ENCODE measurements around the gene ENAH. TPM values are rescaled to one million over a fixed set of nuclear protein-coding genes. Genes with fewer than 3 reads are reported as not detected.
"Not testable (repeated sequence)": the region's sequence is repeated elsewhere in the genome, so short reads cannot be mapped to it uniquely, and the experiment has no call there.

Gene ENAH
- polyA plus RNA-seq, 1 experiment = 121 TPM

- H3K27ac ChIP-seq (ENCODE audit: low read depth, low read length) = peak overlapping the region; percentile 87
- ChIA-PET CTCF (interaction anchor here (0.8 to 1.0 kb wide), 3 partner anchors 114 to 120 kb away, joined by 3 to 7 read pairs (median 4); partner anchors contain the start of gene SRP9), POLR2A (interaction anchor here (1.1 to 1.4 kb wide), 3 partner anchors 42 to 89 kb away, joined by 3 to 5 read pairs (median 3); no protein-coding TSS in a partner anchor)
- DNase-seq (ENCODE audit: low read depth, low spot score) = peak; percentile 78
- H3K4me3 ChIP-seq (ENCODE audit: low read depth, low read length) = no peak overlapping the region
- H3K9me3 ChIP-seq (ENCODE audit: control insufficient read depth, insufficient read depth, low read length) = no peaks in the 10 kb centered on the region; the same call in 1 of the 2 replicates
- no peaks in the 10 kb centered on the region for H3K27me3 ChIP-seq (ENCODE audit: control insufficient read depth, insufficient read depth, low read length)
- TF ChIP-seq CTCF (IDR thresholded peaks at IDR 0.05; ENCODE audit: low read depth, low read length) = no peak
These were observed 4.6 kb upstream of the ENAH start for GRCh38 chr1:225657462-225657989.

- POLR2A ChIA-PET = interaction anchor here (0.5 to 2.9 kb wide), 5 partner anchors 14 to 116 kb away, joined by 3 to 26 read pairs (median 8); no protein-coding TSS in a partner anchor
These were observed 3.3 kb upstream of the ENAH start for GRCh38 chr1:225656259-225656655.

GRCh38 chr1:225655509-225656258 is 2.8 kb upstream of the ENAH start:
- POLR2A ChIA-PET = interaction anchor here (0.6 to 2.9 kb wide), 12 partner anchors 10 to 912 kb away, joined by 3 to 26 read pairs (median 6); partner anchors contain the start of gene SRP9
- TF ChIP-seq CTCF (IDR thresholded peaks at IDR 0.05; ENCODE audit: low read depth, low read length) = no peak
- peak; percentile 93 for DNase-seq (ENCODE audit: low read depth, low spot score)
- Histone ChIP-seq H3K9me3 (ENCODE audit: control insufficient read depth, insufficient read depth, low read length) (no peaks in the 10 kb centered on the region; the same call in 1 of the 2 replicates), H3K27me3 (ENCODE audit: control insufficient read depth, insufficient read depth, low read length) (no peaks in the 10 kb centered on the region), H3K4me3 (ENCODE audit: low read depth, low read length) (peak overlapping the region; percentile 26; the same call in 1 of the 2 replicates), H3K27ac (ENCODE audit: low read depth, low read length) (peak overlapping the region; percentile 82)
- CTCF ChIA-PET = interaction anchor here (0.7 to 1.6 kb wide), 9 partner anchors 14 to 181 kb away, joined by 3 to 6 read pairs (median 3); partner anchors contain the start of gene SRP9

More at GRCh38 chr1:225656259-225656655, 3.3 kb upstream of the ENAH start:
- not testable (repeated sequence) for H3K9me3 ChIP-seq (ENCODE audit: control insufficient read depth, insufficient read depth, low read length); H3K4me3 ChIP-seq (ENCODE audit: low read depth, low read length); DNase-seq (ENCODE audit: low read depth, low spot score); H3K27me3 ChIP-seq (ENCODE audit: control insufficient read depth, insufficient read depth, low read length)
- peak overlapping the region; percentile 82 for H3K27ac ChIP-seq (ENCODE audit: low read depth, low read length)
- CTCF ChIA-PET = interaction anchor here (1.6 kb wide), 1 partner anchor 91 kb away, joined by 3 read pairs; no protein-coding TSS in a partner anchor

- ChIA-PET CTCF (interaction anchor here (0.7 to 1.6 kb wide), 10 partner anchors 13 to 180 kb away, joined by 3 to 6 read pairs (median 3); partner anchors contain the start of gene SRP9), POLR2A (interaction anchor here (0.6 to 2.9 kb wide), 13 partner anchors 9 to 911 kb away, joined by 3 to 26 read pairs (median 6); partner anchors contain the start of gene SRP9)
- H3K27me3 ChIP-seq (ENCODE audit: control insufficient read depth, insufficient read depth, low read length) = no peaks in the 10 kb centered on the region
- TF ChIP-seq CTCF (IDR thresholded peaks at IDR 0.05; ENCODE audit: low read depth, low read length) = no peak
- H3K9me3 ChIP-seq (ENCODE audit: control insufficient read depth, insufficient read depth, low read length) = no peaks in the 10 kb centered on the region; the same call in 1 of the 2 replicates
- no peak for DNase-seq (ENCODE audit: low read depth, low spot score)
- peak overlapping the region; percentile 40 for H3K27ac ChIP-seq (ENCODE audit: low read depth, low read length)
- no peak overlapping the region for H3K4me3 ChIP-seq (ENCODE audit: low read depth, low read length)
These were observed 2.0 kb upstream of the ENAH start for GRCh38 chr1:225654688-225655508.

GRCh38 chr1:225654277-225654597 is 1.3 kb upstream of the ENAH start:
- CTCF ChIA-PET = interaction anchor here (1.0 to 1.6 kb wide), 5 partner anchors 12 to 179 kb away, joined by 3 to 6 read pairs (median 4); no protein-coding TSS in a partner anchor

More at GRCh38 chr1:225654277-225654597, 1.3 kb upstream of the ENAH start:
- no peak for DNase-seq (ENCODE audit: low read depth, low spot score)
- peak overlapping the region; percentile 72 for H3K27ac ChIP-seq (ENCODE audit: low read depth, low read length)
- POLR2A ChIA-PET = interaction anchor here (0.7 to 2.9 kb wide), 6 partner anchors 46 to 172 kb away, joined by 3 to 26 read pairs (median 10); partner anchors contain the start of gene SRP9
- H3K27me3 ChIP-seq (ENCODE audit: control insufficient read depth, insufficient read depth, low read length) = no peaks in the 10 kb centered on the region
- H3K9me3 ChIP-seq (ENCODE audit: control insufficient read depth, insufficient read depth, low read length) = no peaks in the 10 kb centered on the region; the same call in 1 of the 2 replicates
- H3K4me3 ChIP-seq (ENCODE audit: low read depth, low read length) = peak overlapping the region; percentile 69
- TF ChIP-seq CTCF (IDR thresholded peaks at IDR 0.05; ENCODE audit: low read depth, low read length) = no peak

Measured in AG04450 (cell line).